Measurements from ENCODE around the gene UNC80.
A peak's percentile ranks its signal among the peaks of the same experiment; 100 is the strongest.
"Not testable (repeated sequence)": the region's sequence is repeated elsewhere in the genome, so short reads cannot be mapped to it uniquely, and the experiment has no call there.

UNC80 gene

DNA sequence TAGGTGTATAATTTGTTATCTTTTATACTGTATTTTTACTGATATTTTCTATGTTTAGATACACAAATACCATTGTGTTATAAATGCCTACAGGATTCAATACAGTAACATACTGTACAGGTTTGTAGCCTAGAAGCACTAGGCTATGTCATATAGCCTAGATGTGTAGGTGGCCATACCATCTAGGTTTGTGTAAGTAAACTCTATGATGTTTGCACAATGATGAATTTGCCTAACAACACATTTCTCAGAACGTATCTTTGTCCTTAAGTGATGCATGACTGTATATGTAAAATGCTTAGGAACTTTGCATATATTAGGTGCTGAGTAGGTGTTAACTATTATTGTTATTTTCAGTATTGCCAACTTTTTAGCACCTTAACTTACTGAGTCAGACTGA is 17.3 kb downstream of the UNC80 start:
- H3K4me1 Mint-ChIP-seq: no peaks in the 10 kb centered on the region
- ATAC-seq (no peak), DNase-seq (no peak)
- no peak overlapping the region for H3K27ac Mint-ChIP-seq
- no peaks in the 10 kb centered on the region for H3K36me3 Mint-ChIP-seq (ENCODE audit: low read depth)
- H3K9me3 Mint-ChIP-seq: no peaks in the 10 kb centered on the region
- H3K27me3 Mint-ChIP-seq: no peaks in the 10 kb centered on the region
- no peak overlapping the region for H3K4me3 Mint-ChIP-seq

- Mint-ChIP-seq H3K36me3 (ENCODE audit: low read depth) (no peaks in the 10 kb centered on the region), H3K27me3 (no peaks in the 10 kb centered on the region), H3K9me3 (no peaks in the 10 kb centered on the region), H3K4me1 (no peaks in the 10 kb centered on the region), H3K27ac (no peak overlapping the region), H3K4me3 (peak overlapping the region; percentile 12)
- no peak for DNase-seq
- ATAC-seq: no peak
Measured at GRCh38 chr2:209790066-209790728, 18.6 kb downstream of the UNC80 start.

- Mint-ChIP-seq H3K27ac (no peak overlapping the region), H3K9me3 (no peaks in the 10 kb centered on the region)
Measured at GRCh38 chr2:209791151-209791550, 19.5 kb downstream of the UNC80 start.

GRCh38 chr2:209795425-209795824 is 23.8 kb downstream of the UNC80 start:
- not testable (repeated sequence) for H3K27ac Mint-ChIP-seq; H3K36me3 Mint-ChIP-seq (ENCODE audit: low read depth); ATAC-seq; DNase-seq; H3K4me1 Mint-ChIP-seq; H3K4me3 Mint-ChIP-seq; H3K9me3 Mint-ChIP-seq; H3K27me3 Mint-ChIP-seq

More at GRCh38 chr2:209791151-209791550, 19.5 kb downstream of the UNC80 start:
- Mint-ChIP-seq H3K36me3 (ENCODE audit: low read depth) (no peaks in the 10 kb centered on the region), H3K4me3 (no peak overlapping the region), H3K4me1 (no peaks in the 10 kb centered on the region), H3K27me3 (no peaks in the 10 kb centered on the region)
- DNase-seq (no peak), ATAC-seq (no peak)

- no peak for ATAC-seq
- no peak for DNase-seq
- Mint-ChIP-seq H3K27ac (no peak overlapping the region), H3K4me1 (no peaks in the 10 kb centered on the region), H3K36me3 (ENCODE audit: low read depth) (no peaks in the 10 kb centered on the region), H3K9me3 (no peaks in the 10 kb centered on the region), H3K4me3 (no peak overlapping the region), H3K27me3 (no peaks in the 10 kb centered on the region)
Measured at GRCh38 chr2:209805351-209805750, 33.7 kb downstream of the UNC80 start.

- H3K27ac Mint-ChIP-seq: no peak overlapping the region
- ATAC-seq (no peak), DNase-seq (no peak)
- H3K4me3 Mint-ChIP-seq: no peak overlapping the region
- H3K4me1 Mint-ChIP-seq: no peaks in the 10 kb centered on the region
- no peaks in the 10 kb centered on the region for H3K36me3 Mint-ChIP-seq (ENCODE audit: low read depth)
- H3K9me3 Mint-ChIP-seq: no peaks in the 10 kb centered on the region
- no peaks in the 10 kb centered on the region for H3K27me3 Mint-ChIP-seq
Measured at GRCh38 chr2:209806318-209806717, 34.7 kb downstream of the UNC80 start.

- Mint-ChIP-seq H3K27me3 (no peaks in the 10 kb centered on the region), H3K4me3 (no peak overlapping the region), H3K9me3 (no peaks in the 10 kb centered on the region), H3K36me3 (ENCODE audit: low read depth) (no peaks in the 10 kb centered on the region), H3K27ac (no peak overlapping the region), H3K4me1 (no peaks in the 10 kb centered on the region)
- ATAC-seq (no peak), DNase-seq (no peak)
Measured at GRCh38 chr2:209808521-209808920, 36.9 kb downstream of the UNC80 start.

DNA sequence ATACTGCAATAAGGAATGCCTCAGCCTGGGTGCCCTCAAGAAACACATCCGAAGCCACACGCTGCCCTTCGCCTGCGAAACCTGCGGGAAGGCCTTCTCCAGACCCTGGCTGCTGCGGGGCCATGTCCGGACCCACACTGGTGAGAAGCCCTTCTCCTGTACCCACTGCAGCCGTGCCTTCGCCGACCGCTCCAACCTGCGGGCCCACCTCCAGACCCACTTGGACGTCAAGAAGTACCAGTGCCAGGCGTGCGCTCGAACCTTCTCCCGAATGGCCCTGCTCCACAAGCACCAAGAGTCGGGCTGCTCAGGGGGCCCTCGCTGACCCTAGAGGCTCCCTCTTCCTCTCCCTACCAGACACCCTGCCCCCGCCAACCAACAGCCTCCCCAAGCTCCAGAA is 37.6 kb downstream of the UNC80 start:
- DNase-seq (no peak), ATAC-seq (no peak)
- H3K27ac Mint-ChIP-seq: no peak overlapping the region
- no peaks in the 10 kb centered on the region for H3K27me3 Mint-ChIP-seq
- H3K9me3 Mint-ChIP-seq: no peaks in the 10 kb centered on the region
- no peaks in the 10 kb centered on the region for H3K4me1 Mint-ChIP-seq
- H3K4me3 Mint-ChIP-seq: no peak overlapping the region
- no peaks in the 10 kb centered on the region for H3K36me3 Mint-ChIP-seq (ENCODE audit: low read depth)

GRCh38 chr2:209817844-209818271 is 46.2 kb downstream of the UNC80 start:
- Mint-ChIP-seq H3K27me3 (no peaks in the 10 kb centered on the region), H3K27ac (no peak overlapping the region), H3K4me3 (no peak overlapping the region), H3K9me3 (no peaks in the 10 kb centered on the region), H3K4me1 (no peaks in the 10 kb centered on the region), H3K36me3 (ENCODE audit: low read depth) (no peaks in the 10 kb centered on the region)
- ATAC-seq: no peak
- DNase-seq: no peak

DNA sequence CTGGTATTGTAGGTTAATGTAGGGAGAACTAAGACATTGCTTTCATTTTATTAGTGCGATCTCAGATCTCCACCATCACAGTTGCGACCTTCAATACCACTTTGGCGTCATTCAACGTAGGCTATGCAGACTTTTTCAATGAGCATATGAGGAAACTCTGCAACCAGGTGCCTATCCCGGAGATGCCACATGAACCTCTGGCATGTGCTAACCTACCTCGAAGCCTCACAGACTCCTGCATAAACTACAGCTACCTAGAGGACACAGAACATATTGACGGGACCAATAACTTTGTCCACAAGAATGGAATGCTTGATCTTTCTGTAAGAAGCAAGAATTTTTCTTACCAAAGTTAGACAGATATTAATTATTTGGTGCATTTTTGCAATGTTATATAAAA is 47.3 kb downstream of the UNC80 start:
- Mint-ChIP-seq H3K27ac (no peak overlapping the region), H3K9me3 (no peaks in the 10 kb centered on the region)
- ATAC-seq: no peak

DNA sequence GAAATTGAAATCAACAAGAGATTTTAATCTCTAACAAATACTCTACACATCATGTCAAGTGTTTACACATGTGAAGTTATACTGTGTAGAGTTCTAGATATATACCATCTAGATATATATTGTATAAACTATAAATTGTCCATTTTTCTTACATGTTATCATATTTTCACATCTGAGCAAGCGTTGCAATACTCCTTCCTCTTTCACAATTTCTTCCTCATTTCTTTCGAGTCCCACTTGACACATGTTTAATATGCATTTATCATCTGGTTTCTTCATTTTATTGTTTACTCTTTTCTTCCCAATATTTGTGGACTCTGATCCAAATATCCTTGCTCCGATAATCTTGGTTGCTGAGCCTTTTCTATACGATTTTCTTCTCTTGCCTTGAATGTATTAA is 50.2 kb downstream of the UNC80 start:
- H3K4me1 Mint-ChIP-seq: no peaks in the 10 kb centered on the region
- DNase-seq: no peak
- no peaks in the 10 kb centered on the region for H3K36me3 Mint-ChIP-seq (ENCODE audit: low read depth)
- no peak for ATAC-seq
- H3K27ac Mint-ChIP-seq: no peak overlapping the region
- H3K9me3 Mint-ChIP-seq: no peaks in the 10 kb centered on the region
- H3K27me3 Mint-ChIP-seq: no peaks in the 10 kb centered on the region
- no peak overlapping the region for H3K4me3 Mint-ChIP-seq

More for the DNA sequence above, 47.3 kb downstream of the UNC80 start:
- no peak for DNase-seq
- Mint-ChIP-seq H3K36me3 (ENCODE audit: low read depth) (no peaks in the 10 kb centered on the region), H3K27me3 (no peaks in the 10 kb centered on the region), H3K4me3 (no peak overlapping the region), H3K4me1 (no peaks in the 10 kb centered on the region)

DNA sequence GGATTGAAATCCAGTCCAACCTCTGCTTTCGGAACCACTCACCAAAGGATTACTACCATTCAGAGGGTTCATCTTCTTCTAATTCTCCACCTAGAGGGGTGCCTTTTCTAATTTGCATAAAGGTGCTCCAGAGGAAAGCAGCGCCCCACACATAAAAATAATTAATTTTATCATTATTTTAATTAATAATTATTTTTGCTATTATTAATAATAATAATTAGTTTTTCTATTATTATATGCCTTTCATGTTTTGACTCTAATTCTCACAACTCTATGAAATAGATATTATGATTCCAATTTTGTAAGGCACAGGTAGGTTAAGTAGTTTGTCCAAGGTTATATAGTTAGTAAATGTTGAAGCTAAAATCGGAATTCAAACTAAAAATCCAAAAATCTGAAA is 51.9 kb downstream of the UNC80 start:
- H3K27me3 Mint-ChIP-seq: no peaks in the 10 kb centered on the region
- no peak for DNase-seq
- H3K4me3 Mint-ChIP-seq: no peak overlapping the region
- H3K9me3 Mint-ChIP-seq: no peaks in the 10 kb centered on the region
- H3K27ac Mint-ChIP-seq: no peak overlapping the region
- ATAC-seq: no peak
- H3K36me3 Mint-ChIP-seq (ENCODE audit: low read depth): no peaks in the 10 kb centered on the region
- no peaks in the 10 kb centered on the region for H3K4me1 Mint-ChIP-seq

- Mint-ChIP-seq H3K4me3 (no peak overlapping the region), H3K36me3 (ENCODE audit: low read depth) (no peaks in the 10 kb centered on the region), H3K27ac (no peak overlapping the region), H3K4me1 (no peaks in the 10 kb centered on the region), H3K27me3 (peaks cover 2% of the 10 kb centered on the region), H3K9me3 (no peaks in the 10 kb centered on the region)
- no peak for DNase-seq
- ATAC-seq: no peak
Measured at GRCh38 chr2:209824391-209824790, 52.8 kb downstream of the UNC80 start.

- DNase-seq (no peak), ATAC-seq (no peak)
- peaks cover 2% of the 10 kb centered on the region for H3K27me3 Mint-ChIP-seq
- H3K4me3 Mint-ChIP-seq: no peak overlapping the region
- no peaks in the 10 kb centered on the region for H3K9me3 Mint-ChIP-seq
- no peak overlapping the region for H3K27ac Mint-ChIP-seq
- H3K36me3 Mint-ChIP-seq (ENCODE audit: low read depth): no peaks in the 10 kb centered on the region
- H3K4me1 Mint-ChIP-seq: no peaks in the 10 kb centered on the region
Measured at GRCh38 chr2:209830722-209831465, 59.3 kb downstream of the UNC80 start.

DNA sequence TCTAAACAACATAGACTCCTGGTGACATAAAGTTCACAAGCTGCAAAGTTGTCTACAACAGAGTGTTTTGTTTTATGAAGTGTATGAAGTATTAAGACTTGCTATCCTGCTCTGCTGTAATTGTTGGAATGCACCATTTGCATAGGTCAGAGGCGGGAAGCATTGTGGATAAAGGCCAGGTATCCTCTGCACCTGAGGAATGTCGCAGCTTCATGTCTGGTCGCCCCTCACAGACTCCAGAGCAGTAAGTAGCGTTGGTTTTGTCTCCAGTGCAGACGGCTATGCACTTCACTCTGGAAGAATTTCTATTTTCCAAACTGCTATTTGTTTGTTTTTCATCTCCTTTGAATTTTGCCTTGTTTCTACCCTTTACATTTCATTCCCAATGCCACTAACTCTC is 63.1 kb downstream of the UNC80 start:
- Mint-ChIP-seq H3K4me3 (no peak overlapping the region), H3K9me3 (no peaks in the 10 kb centered on the region), H3K4me1 (no peaks in the 10 kb centered on the region), H3K27ac (no peak overlapping the region), H3K27me3 (no peaks in the 10 kb centered on the region), H3K36me3 (ENCODE audit: low read depth) (no peaks in the 10 kb centered on the region)
- ATAC-seq (no peak), DNase-seq (no peak)
